Effector memory CD4-positive, alpha-beta T cell (primary cell): ENCODE results near the gene SERPINF2.

ENCODE experiments used
- DNase-seq, 3 donors: peaks; one replicate each; pipeline ENCODE4 v3.0.0-alpha.2; 2020
- H3K27ac ChIP-seq: 2 replicates; pipeline ENCODE4 v1.7.0; 2013; ENCODE audit warnings: mild to moderate bottlenecking, low read length, moderate library complexity; ENCODE audit not compliant: insufficient read depth, poor library complexity, severe bottlenecking
- H3K27me3 ChIP-seq: replicated peaks from 2 replicates; pipeline ENCODE4 v1.7.0; 2013; ENCODE audit warnings: mild to moderate bottlenecking, low read length; ENCODE audit not compliant: insufficient read depth, control insufficient read depth, poor library complexity, severe bottlenecking
- H3K36me3 ChIP-seq: 2 replicates; pipeline ENCODE4 v1.7.0; 2013; ENCODE audit warnings: mild to moderate bottlenecking, low read length, moderate library complexity; ENCODE audit not compliant: control insufficient read depth, insufficient read depth
- H3K4me1 ChIP-seq: 2 replicates; pipeline ENCODE4 v1.7.0; 2013; ENCODE audit warnings: low read length, mild to moderate bottlenecking; ENCODE audit not compliant: control insufficient read depth, insufficient read depth, poor library complexity, severe bottlenecking
- H3K4me3 ChIP-seq: 2 replicates; pipeline ENCODE4 v1.7.0; 2013; ENCODE audit warnings: low read length, low read depth, mild to moderate bottlenecking; ENCODE audit not compliant: insufficient read depth, poor library complexity, severe bottlenecking
- H3K9me3 ChIP-seq: 2 replicates; pipeline ENCODE4 v1.7.0; 2013; ENCODE audit warnings: mild to moderate bottlenecking, low read length, moderate library complexity; ENCODE audit not compliant: control insufficient read depth

The SERPINF2 gene

DNA sequence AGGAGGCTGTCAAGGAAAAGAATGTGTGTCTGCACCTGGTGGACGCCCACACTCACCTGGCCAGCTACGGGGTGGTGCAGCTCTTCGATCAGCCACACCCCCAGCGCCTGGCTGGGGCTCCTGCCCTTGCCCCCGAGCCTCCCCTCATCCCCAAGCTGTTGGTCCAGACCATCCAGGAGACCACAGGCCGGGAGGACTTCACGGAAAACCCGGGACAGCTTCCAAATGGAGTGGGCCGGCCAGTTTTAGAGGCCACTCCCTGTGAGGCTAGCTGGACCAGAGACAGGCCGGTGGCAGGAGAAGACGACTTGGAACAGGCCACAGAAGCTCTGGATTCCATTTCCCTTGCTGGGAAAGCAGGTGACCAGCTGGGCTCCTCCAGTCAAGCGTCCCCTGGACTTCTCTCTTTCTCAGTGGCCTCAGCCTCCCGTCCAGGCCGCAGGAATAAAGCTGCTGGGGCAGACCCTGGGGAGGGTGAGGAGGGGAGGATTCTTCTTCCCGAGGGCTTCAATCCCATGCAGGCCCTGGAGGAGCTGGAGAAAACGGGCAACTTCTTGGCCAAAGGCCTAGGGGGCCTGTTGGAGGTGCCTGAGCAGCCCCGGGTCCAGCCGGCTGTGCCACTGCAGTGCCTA is 15.9 kb upstream of the SERPINF2 start:
- Histone ChIP-seq H3K36me3 (peaks cover 38% of the 10 kb centered on the region), H3K27ac (no peak overlapping the region), H3K9me3 (no peaks in the 10 kb centered on the region), H3K27me3 (no peaks in the 10 kb centered on the region), H3K4me3 (no peak overlapping the region), H3K4me1 (peaks cover 35% of the 10 kb centered on the region)
- DNase-seq = no peak

- no peak for DNase-seq
- no peak overlapping the region for H3K27ac ChIP-seq
- no peaks in the 10 kb centered on the region for H3K9me3 ChIP-seq
- H3K27me3 ChIP-seq = no peaks in the 10 kb centered on the region
- peaks cover 38% of the 10 kb centered on the region for H3K36me3 ChIP-seq
- H3K4me1 ChIP-seq = peaks cover 35% of the 10 kb centered on the region
- no peak overlapping the region for H3K4me3 ChIP-seq
These were observed 15.3 kb upstream of the SERPINF2 start for GRCh38 chr17:1727258-1727789.

- Histone ChIP-seq H3K36me3 (peaks cover 44% of the 10 kb centered on the region), H3K27me3 (no peaks in the 10 kb centered on the region), H3K4me1 (peaks cover 30% of the 10 kb centered on the region), H3K9me3 (no peaks in the 10 kb centered on the region), H3K4me3 (no peak overlapping the region), H3K27ac (no peak overlapping the region)
- no peak for DNase-seq
These were observed 14.6 kb upstream of the SERPINF2 start for GRCh38 chr17:1727876-1728630.

GRCh38 chr17:1729966-1730325 is 12.7 kb upstream of the SERPINF2 start:
- H3K4me1 ChIP-seq = peaks cover 19% of the 10 kb centered on the region
- H3K4me3 ChIP-seq = no peak overlapping the region
- H3K9me3 ChIP-seq = no peaks in the 10 kb centered on the region
- H3K27ac ChIP-seq = no peak overlapping the region
- H3K27me3 ChIP-seq = no peaks in the 10 kb centered on the region
- H3K36me3 ChIP-seq = peaks cover 55% of the 10 kb centered on the region
- no peak for DNase-seq

- Histone ChIP-seq H3K36me3 (peaks cover 55% of the 10 kb centered on the region), H3K4me3 (no peak overlapping the region), H3K4me1 (peaks cover 13% of the 10 kb centered on the region), H3K27me3 (no peaks in the 10 kb centered on the region), H3K27ac (no peak overlapping the region), H3K9me3 (no peaks in the 10 kb centered on the region)
- DNase-seq = no peak
These were observed 12.1 kb upstream of the SERPINF2 start for GRCh38 chr17:1730326-1731193.

DNA sequence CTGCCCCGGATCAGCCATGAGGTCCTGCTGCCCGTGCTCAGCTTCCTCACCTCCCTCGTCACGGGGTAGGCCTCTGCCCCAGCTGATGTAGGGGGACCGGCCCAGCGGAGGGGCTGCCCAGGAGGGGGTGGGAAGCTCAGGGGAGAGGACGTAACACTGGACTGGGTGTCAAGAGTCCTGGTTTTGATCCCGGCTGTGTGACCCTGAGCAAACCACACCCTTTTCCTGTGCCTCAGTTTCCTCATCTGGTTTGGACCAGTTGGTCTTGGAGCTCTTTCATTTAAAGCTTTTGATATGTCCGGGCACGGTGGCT is 11.5 kb upstream of the SERPINF2 start:
- Histone ChIP-seq H3K27me3 (no peaks in the 10 kb centered on the region), H3K9me3 (no peaks in the 10 kb centered on the region), H3K4me3 (no peak overlapping the region), H3K36me3 (peaks cover 52% of the 10 kb centered on the region), H3K4me1 (peaks cover 8% of the 10 kb centered on the region), H3K27ac (no peak overlapping the region)
- DNase-seq = no peak

- no peaks in the 10 kb centered on the region for H3K9me3 ChIP-seq
- peaks cover 8% of the 10 kb centered on the region for H3K4me1 ChIP-seq
- DNase-seq = no peak
- H3K36me3 ChIP-seq = peaks cover 51% of the 10 kb centered on the region
- H3K27me3 ChIP-seq = no peaks in the 10 kb centered on the region
- H3K4me3 ChIP-seq = no peak overlapping the region
- no peak overlapping the region for H3K27ac ChIP-seq
These were observed 10.3 kb upstream of the SERPINF2 start for GRCh38 chr17:1732241-1732832.

GRCh38 chr17:1732833-1733321 is 9.8 kb upstream of the SERPINF2 start:
- Histone ChIP-seq H3K9me3 (no peaks in the 10 kb centered on the region), H3K27me3 (no peaks in the 10 kb centered on the region), H3K4me1 (peaks cover 5% of the 10 kb centered on the region), H3K4me3 (no peak overlapping the region), H3K27ac (no peak overlapping the region), H3K36me3 (peaks cover 51% of the 10 kb centered on the region)
- no peak for DNase-seq

DNA sequence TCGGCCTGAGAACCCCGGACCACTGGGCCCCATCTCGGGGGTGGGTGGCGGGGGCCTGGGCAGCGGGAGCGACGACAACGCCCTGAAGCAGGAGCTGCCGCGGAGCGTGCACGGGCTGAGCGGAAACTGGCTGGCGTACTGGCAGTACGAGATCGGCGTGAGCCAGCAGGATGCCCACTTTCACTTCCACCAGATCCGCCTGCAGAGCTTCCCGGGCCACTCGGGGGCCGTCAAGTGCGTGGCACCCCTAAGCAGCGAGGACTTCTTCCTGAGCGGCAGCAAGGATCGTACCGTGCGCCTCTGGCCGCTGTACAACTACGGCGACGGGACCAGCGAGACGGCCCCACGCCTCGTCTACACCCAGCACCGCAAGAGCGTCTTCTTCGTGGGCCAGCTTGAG is 8.9 kb upstream of the SERPINF2 start:
- H3K9me3 ChIP-seq = no peaks in the 10 kb centered on the region
- peaks cover 45% of the 10 kb centered on the region for H3K36me3 ChIP-seq
- H3K4me3 ChIP-seq = no peak overlapping the region
- DNase-seq = no peak
- H3K27me3 ChIP-seq = no peaks in the 10 kb centered on the region
- H3K27ac ChIP-seq = no peak overlapping the region
- H3K4me1 ChIP-seq = no peaks in the 10 kb centered on the region
